Heart left ventricle (tissue), 13 donors: ENCODE results near the gene TNFRSF11A.

ENCODE experiments used
- POLR2A ChIP-seq, 2 donors: fragments of 450-650 bp; IDR thresholded peaks; one replicate each; pipeline ENCODE4 v1.6.1; 2017; ENCODE audit warnings: antibody characterized with exemption in 2 of 2, mild to moderate bottlenecking in 2 of 2, moderate library complexity in 2 of 2
- TF ChIP-seq, protein P1 (sequence below), 12 donors: fragments of 200-600 bp; sonication (generic) in 4 of 12; IDR thresholded peaks; one replicate each; pipeline versions ENCODE4 v1.5.0 to v1.8.0; 2018 to 2022; ENCODE audit warnings: antibody characterized with exemption in 12 of 12, mild to moderate bottlenecking in 5 of 12
- donor health status: ischemic (EF 13 %, LVEDD 7.1; RV severe dilation, severe dysfunction).
- donor health status: DM: no; HTN: yes; CAD: no.
- donor health status: DM: no; HTN: no; CAD: no.
- donor health status: ischemic (EF 25% LVEDD 6.9; RV normal size, moderate dysfunction).
- donor health status: ischemic (EF 25% LVEDD 5.7; RV mildly dilated, moderate dysfunction).
- donor health status: ischemic (EF 35%, LVEDD 5.7; RV mildly dilated, moderate dysfunction).
- donor health status: nonischemic (EF 11% LVEDD 7.7; RV severe dilation, severe dysfunction).
- donor health status: DM: yes; HTN: yes; CAD: no.
- donor health status: PGD.
- donor health status: ischemic (EF 29% LVEDD 5.4; RV normal size, mild dysfunction).
- donor health status: nonischemic (EF 23%, LVEDD 6.1; RV moderate dilation, normal function).

DNA sequence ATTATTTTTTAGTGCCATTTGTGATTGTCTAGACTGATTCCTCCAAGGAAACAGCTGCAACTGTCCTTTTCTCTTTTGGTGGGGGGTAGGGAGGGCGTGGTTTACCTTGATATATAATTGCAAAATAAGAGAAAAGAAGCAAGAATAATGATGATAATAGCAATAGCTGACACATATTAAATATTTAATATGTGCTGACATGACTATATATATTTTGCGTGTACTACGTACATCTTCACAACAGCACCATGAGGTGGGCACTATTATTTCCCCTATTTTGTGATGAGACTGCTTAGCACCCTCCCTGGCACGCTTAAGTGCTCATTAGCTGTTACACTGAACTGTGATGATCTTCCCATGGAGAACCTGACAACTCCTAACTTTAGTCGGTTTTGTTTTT, 39.4 kb downstream of the TNFRSF11A start:
- TF ChIP-seq, protein P1, sequence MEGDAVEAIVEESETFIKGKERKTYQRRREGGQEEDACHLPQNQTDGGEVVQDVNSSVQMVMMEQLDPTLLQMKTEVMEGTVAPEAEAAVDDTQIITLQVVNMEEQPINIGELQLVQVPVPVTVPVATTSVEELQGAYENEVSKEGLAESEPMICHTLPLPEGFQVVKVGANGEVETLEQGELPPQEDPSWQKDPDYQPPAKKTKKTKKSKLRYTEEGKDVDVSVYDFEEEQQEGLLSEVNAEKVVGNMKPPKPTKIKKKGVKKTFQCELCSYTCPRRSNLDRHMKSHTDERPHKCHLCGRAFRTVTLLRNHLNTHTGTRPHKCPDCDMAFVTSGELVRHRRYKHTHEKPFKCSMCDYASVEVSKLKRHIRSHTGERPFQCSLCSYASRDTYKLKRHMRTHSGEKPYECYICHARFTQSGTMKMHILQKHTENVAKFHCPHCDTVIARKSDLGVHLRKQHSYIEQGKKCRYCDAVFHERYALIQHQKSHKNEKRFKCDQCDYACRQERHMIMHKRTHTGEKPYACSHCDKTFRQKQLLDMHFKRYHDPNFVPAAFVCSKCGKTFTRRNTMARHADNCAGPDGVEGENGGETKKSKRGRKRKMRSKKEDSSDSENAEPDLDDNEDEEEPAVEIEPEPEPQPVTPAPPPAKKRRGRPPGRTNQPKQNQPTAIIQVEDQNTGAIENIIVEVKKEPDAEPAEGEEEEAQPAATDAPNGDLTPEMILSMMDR (IDR thresholded peaks at IDR 0.05) = no peak
- TF ChIP-seq POLR2A (IDR thresholded peaks at IDR 0.05) = no peak
